ENCODE results near the gene ZFR. TPM values are rescaled to one million over a fixed set of nuclear protein-coding genes. Genes with fewer than 3 reads are reported as not detected.
"Not testable (repeated sequence)": the region's sequence is repeated elsewhere in the genome, so short reads cannot be mapped to it uniquely, and the experiment has no call there.

ZFR gene
- total RNA-seq, 1 donor from 2014 or later: 131 TPM

DNA sequence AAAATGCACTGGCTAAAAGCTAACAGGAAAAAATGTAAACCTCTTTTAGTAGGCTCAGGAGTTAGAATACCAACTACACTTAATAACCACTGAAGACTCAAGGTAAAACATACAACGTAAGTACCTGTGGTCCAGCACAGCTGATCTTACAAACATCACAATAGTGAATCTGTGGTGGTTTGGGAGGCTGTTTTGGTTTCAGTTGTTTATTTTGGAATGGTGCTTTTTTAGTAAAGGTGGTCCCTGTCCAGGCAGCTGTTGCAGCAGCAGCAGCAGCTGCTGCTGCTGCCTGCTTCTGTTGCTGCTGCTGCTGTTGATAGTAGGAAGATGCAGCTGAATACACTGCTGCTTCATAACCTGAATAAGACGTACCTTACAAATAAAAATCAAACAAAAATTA is 37.9 kb downstream of the ZFR start:
- Histone ChIP-seq H3K79me2 (ENCODE audit: low read depth) (peaks cover 52% of the 10 kb centered on the region), H2AFZ (replicated peaks) (no peak overlapping the region), H3K4me2 (no peak overlapping the region), H3K9ac (no peak overlapping the region), H3K4me1 (no peaks in the 10 kb centered on the region), H3K36me3 (peaks cover 47% of the 10 kb centered on the region), H3K27me3 (no peaks in the 10 kb centered on the region), H3F3A (ENCODE audit: low read depth) (no peaks in the 10 kb centered on the region), H3K9me3 (ENCODE audit: low read depth) (no peaks in the 10 kb centered on the region), H4K20me1 (ENCODE audit: low read depth) (peaks cover 26% of the 10 kb centered on the region), H3K4me3 (no peak overlapping the region), H3K27ac (no peak overlapping the region)
- H3K4me3 Mint-ChIP-seq: no peak overlapping the region
- TF ChIP-seq EZH2phosphoT487 (IDR thresholded peaks at IDR 0.05): no peak
- TF ChIP-seq, protein P1, sequence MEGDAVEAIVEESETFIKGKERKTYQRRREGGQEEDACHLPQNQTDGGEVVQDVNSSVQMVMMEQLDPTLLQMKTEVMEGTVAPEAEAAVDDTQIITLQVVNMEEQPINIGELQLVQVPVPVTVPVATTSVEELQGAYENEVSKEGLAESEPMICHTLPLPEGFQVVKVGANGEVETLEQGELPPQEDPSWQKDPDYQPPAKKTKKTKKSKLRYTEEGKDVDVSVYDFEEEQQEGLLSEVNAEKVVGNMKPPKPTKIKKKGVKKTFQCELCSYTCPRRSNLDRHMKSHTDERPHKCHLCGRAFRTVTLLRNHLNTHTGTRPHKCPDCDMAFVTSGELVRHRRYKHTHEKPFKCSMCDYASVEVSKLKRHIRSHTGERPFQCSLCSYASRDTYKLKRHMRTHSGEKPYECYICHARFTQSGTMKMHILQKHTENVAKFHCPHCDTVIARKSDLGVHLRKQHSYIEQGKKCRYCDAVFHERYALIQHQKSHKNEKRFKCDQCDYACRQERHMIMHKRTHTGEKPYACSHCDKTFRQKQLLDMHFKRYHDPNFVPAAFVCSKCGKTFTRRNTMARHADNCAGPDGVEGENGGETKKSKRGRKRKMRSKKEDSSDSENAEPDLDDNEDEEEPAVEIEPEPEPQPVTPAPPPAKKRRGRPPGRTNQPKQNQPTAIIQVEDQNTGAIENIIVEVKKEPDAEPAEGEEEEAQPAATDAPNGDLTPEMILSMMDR (IDR thresholded peaks at IDR 0.05): no peak
- TF ChIP-seq EZH2 (IDR thresholded peaks at IDR 0.05): no peak
- H3K4me1 Mint-ChIP-seq: no peaks in the 10 kb centered on the region
- no peak for DNase-seq (ENCODE audit: low spot score)
- H3K27ac Mint-ChIP-seq: no peak overlapping the region
- H3K27me3 Mint-ChIP-seq (ENCODE audit: insufficient read depth, low read depth): peaks cover 2% of the 10 kb centered on the region
- H3K9me3 Mint-ChIP-seq: no peaks in the 10 kb centered on the region
- peaks cover 29% of the 10 kb centered on the region for H3K36me3 Mint-ChIP-seq

DNA sequence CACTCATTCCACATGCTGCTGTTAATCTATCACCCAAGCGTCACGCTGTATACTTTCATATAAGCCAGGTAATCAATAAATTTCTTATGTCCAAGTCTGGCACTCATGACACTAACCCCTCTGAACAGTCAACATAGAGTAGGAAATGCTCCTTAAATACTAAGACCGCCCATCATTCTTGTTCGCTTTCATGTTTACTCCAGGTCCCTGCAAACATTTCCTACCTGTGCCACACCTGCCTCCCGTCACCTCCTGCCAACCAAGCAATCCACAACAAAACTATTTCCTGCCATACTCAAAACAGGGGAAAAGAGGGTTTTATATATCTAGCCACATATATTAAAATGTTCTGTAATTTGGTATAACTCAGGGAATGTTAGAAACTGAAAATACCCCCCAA is 39.0 kb downstream of the ZFR start:
- no peak overlapping the region for H3K4me3 Mint-ChIP-seq
- Histone ChIP-seq H3K36me3 (peaks cover 57% of the 10 kb centered on the region), H3K9ac (no peak overlapping the region), H3K27ac (no peak overlapping the region), H3K4me2 (no peak overlapping the region), H3K4me3 (no peak overlapping the region), H4K20me1 (ENCODE audit: low read depth) (peaks cover 25% of the 10 kb centered on the region), H3K9me3 (ENCODE audit: low read depth) (no peaks in the 10 kb centered on the region), H3K79me2 (ENCODE audit: low read depth) (peaks cover 43% of the 10 kb centered on the region), H2AFZ (replicated peaks) (no peak overlapping the region), H3K27me3 (no peaks in the 10 kb centered on the region), H3K4me1 (no peaks in the 10 kb centered on the region), H3F3A (ENCODE audit: low read depth) (no peaks in the 10 kb centered on the region)
- no peaks in the 10 kb centered on the region for H3K4me1 Mint-ChIP-seq
- peaks cover 31% of the 10 kb centered on the region for H3K36me3 Mint-ChIP-seq
- no peak for DNase-seq (ENCODE audit: low spot score)
- H3K27me3 Mint-ChIP-seq (ENCODE audit: insufficient read depth, low read depth): peaks cover 2% of the 10 kb centered on the region
- H3K27ac Mint-ChIP-seq: no peak overlapping the region
- H3K9me3 Mint-ChIP-seq: no peaks in the 10 kb centered on the region
- no peak for TF ChIP-seq EZH2phosphoT487 (IDR thresholded peaks at IDR 0.05)
- TF ChIP-seq EZH2 (IDR thresholded peaks at IDR 0.05): no peak

DNA sequence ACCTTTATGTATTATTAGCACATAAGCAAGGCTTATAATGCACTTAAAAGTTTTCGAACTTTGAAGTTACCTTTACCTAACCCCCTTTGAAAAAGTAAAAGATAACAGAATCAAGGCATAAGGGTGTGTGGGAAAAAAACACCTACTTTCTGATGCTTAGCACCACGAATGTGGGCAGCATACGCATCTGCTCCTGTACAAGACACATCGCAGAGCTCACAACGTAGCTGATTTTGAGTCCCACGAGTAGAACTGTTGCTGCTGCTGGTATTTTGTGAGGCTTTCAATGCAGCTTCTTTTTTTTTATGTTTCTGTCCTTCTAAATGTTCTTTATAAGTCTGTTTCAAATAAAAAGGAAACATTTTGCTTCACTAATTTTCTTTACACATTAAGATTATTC is 40.8 kb downstream of the ZFR start:
- Mint-ChIP-seq H3K4me3 (no peak overlapping the region), H3K36me3 (peaks cover 42% of the 10 kb centered on the region), H3K9me3 (no peaks in the 10 kb centered on the region), H3K27ac (no peak overlapping the region), H3K27me3 (ENCODE audit: insufficient read depth, low read depth) (peaks cover 2% of the 10 kb centered on the region), H3K4me1 (no peaks in the 10 kb centered on the region)
- TF ChIP-seq, protein P1 (IDR thresholded peaks at IDR 0.05): no peak
- no peaks in the 10 kb centered on the region for H3K27me3 ChIP-seq
- no peak overlapping the region for H3K9ac ChIP-seq
- DNase-seq (ENCODE audit: low spot score): no peak
- H3K27ac ChIP-seq: no peak overlapping the region
- H3K4me2 ChIP-seq: no peak overlapping the region
- H3K36me3 ChIP-seq: peaks cover 61% of the 10 kb centered on the region
- peaks cover 28% of the 10 kb centered on the region for H3K79me2 ChIP-seq (ENCODE audit: low read depth)
- no peaks in the 10 kb centered on the region for H3K4me1 ChIP-seq
- peaks cover 15% of the 10 kb centered on the region for H4K20me1 ChIP-seq (ENCODE audit: low read depth)
- no peak overlapping the region for H2AFZ ChIP-seq (replicated peaks)
- H3F3A ChIP-seq (ENCODE audit: low read depth): no peaks in the 10 kb centered on the region
- H3K9me3 ChIP-seq (ENCODE audit: low read depth): no peaks in the 10 kb centered on the region
- no peak overlapping the region for H3K4me3 ChIP-seq

DNA sequence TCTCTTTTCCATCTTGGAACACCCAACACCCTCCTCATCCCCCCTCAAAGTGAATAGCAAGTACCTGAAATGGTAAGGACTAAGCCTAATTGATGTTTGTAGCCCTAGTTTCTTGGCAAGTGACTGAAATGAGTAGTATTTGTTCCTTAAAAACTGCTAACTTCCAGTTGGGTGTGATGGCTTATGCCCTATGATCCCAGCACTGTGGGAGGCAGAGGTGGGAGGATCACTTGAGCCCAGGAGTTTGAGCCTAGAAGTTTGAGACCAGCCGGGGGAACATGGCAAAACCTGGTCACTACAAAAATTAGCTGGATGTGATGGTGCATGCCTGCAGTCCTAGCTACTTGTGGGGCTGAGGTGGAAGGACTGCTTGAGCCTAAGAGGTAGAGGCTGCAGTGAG is 44.1 kb downstream of the ZFR start:
- Histone ChIP-seq H3K27me3 (no peaks in the 10 kb centered on the region), H3F3A (ENCODE audit: low read depth) (no peaks in the 10 kb centered on the region), H3K79me2 (ENCODE audit: low read depth) (peaks cover 2% of the 10 kb centered on the region), H2AFZ (replicated peaks) (no peak overlapping the region), H3K27ac (no peak overlapping the region), H3K4me3 (no peak overlapping the region), H3K4me1 (no peaks in the 10 kb centered on the region), H3K9ac (no peak overlapping the region), H3K4me2 (no peak overlapping the region), H4K20me1 (ENCODE audit: low read depth) (peaks cover 6% of the 10 kb centered on the region), H3K36me3 (peaks cover 52% of the 10 kb centered on the region), H3K9me3 (ENCODE audit: low read depth) (no peaks in the 10 kb centered on the region)
- no peak for DNase-seq (ENCODE audit: low spot score)
- Mint-ChIP-seq H3K4me3 (no peak overlapping the region), H3K4me1 (no peaks in the 10 kb centered on the region), H3K36me3 (peaks cover 38% of the 10 kb centered on the region), H3K27ac (peak overlapping the region; percentile 25), H3K27me3 (ENCODE audit: insufficient read depth, low read depth) (no peaks in the 10 kb centered on the region), H3K9me3 (no peaks in the 10 kb centered on the region)
- TF ChIP-seq, protein P1 (IDR thresholded peaks at IDR 0.05): no peak
- TF ChIP-seq EZH2 (IDR thresholded peaks at IDR 0.05) (no peak), EZH2phosphoT487 (IDR thresholded peaks at IDR 0.05) (no peak)

DNA sequence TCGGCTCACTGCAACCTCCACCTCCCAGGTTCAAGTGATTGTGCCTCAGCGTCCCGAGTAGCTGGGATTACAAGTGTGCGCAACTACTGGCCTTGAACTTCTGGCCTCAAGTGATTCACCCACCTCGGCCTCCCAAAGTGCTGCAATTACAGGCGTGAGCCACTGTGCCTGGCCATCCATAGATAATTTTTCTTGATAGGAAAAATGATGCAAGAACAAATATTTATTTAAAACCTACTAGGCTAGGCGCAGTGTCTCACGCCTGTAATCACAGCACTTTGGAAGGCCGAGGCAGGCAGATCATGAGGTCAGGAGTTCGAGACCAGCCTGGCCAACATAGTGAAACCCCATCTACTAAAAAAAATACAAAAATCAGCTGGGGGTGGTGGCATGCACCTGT is 45.8 kb downstream of the ZFR start:
- H3K36me3 ChIP-seq: peaks cover 48% of the 10 kb centered on the region
- peaks cover 40% of the 10 kb centered on the region for H3K36me3 Mint-ChIP-seq
- H3K27ac Mint-ChIP-seq; H3K27me3 Mint-ChIP-seq (ENCODE audit: insufficient read depth, low read depth); H3K27me3 ChIP-seq; H3K4me1 ChIP-seq; H2AFZ ChIP-seq (replicated peaks); H3K4me3 ChIP-seq; H3K4me2 ChIP-seq; H3K79me2 ChIP-seq (ENCODE audit: low read depth); H3K9me3 ChIP-seq (ENCODE audit: low read depth); H3K27ac ChIP-seq; H3K4me1 Mint-ChIP-seq; H4K20me1 ChIP-seq (ENCODE audit: low read depth); H3F3A ChIP-seq (ENCODE audit: low read depth); H3K9me3 Mint-ChIP-seq; H3K4me3 Mint-ChIP-seq; H3K9ac ChIP-seq; DNase-seq (ENCODE audit: low spot score): not testable (repeated sequence)

All from neural progenitor cell (in vitro differentiated cells).